Measurements from ENCODE around the gene HSDL2.

Gene HSDL2

DNA sequence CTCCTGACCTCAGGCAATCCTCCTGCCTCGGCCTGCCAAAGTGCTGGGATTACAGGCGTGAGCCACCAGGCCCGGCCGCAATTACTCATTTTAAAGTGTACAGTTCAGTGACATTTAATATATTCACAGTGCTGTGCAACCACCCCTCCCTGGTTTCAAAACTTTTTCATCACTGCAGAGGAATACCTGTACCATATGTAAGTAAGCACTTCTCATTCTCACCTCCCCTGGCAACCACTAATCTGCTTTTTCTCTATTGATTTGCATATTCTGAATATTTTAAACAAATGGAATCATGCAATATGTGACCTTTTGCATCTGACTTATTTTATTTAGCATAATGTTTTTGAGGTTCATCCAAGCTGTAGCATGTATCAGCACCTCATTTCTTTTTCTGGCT is 85.4 kb downstream of the HSDL2 start:
- Histone ChIP-seq H3K4me3 (ENCODE audit: low read length, poor library complexity, severe bottlenecking) (no peak overlapping the region), H4K20me1 (ENCODE audit: insufficient read depth, low read length, poor library complexity, severe bottlenecking) (no peaks in the 10 kb centered on the region), H3K4me1 (ENCODE audit: insufficient read depth, low read length, poor library complexity, severe bottlenecking) (no peaks in the 10 kb centered on the region), H3K4me2 (ENCODE audit: low read depth, low read length, poor library complexity, severe bottlenecking) (no peak overlapping the region), H3K36me3 (ENCODE audit: insufficient read depth, low read length) (peaks cover 3% of the 10 kb centered on the region; the same call in 1 of the 2 replicates), H3K27me3 (ENCODE audit: insufficient read depth, low read length, poor library complexity, severe bottlenecking) (no peaks in the 10 kb centered on the region), H3F3A (ENCODE audit: low read depth) (no peaks in the 10 kb centered on the region), H3K9me2 (replicated peaks; ENCODE audit: low read depth, low read length) (no peaks in the 10 kb centered on the region), H2AFZ (ENCODE audit: low read length) (no peak overlapping the region), H3K9me3 (ENCODE audit: insufficient read depth, low read depth, low read length) (no peaks in the 10 kb centered on the region), H3K79me2 (ENCODE audit: insufficient read depth, low read length) (no peaks in the 10 kb centered on the region), H3K9ac (ENCODE audit: low read depth, low read length, poor library complexity, severe bottlenecking) (no peak overlapping the region)
- TF ChIP-seq, protein P1, sequence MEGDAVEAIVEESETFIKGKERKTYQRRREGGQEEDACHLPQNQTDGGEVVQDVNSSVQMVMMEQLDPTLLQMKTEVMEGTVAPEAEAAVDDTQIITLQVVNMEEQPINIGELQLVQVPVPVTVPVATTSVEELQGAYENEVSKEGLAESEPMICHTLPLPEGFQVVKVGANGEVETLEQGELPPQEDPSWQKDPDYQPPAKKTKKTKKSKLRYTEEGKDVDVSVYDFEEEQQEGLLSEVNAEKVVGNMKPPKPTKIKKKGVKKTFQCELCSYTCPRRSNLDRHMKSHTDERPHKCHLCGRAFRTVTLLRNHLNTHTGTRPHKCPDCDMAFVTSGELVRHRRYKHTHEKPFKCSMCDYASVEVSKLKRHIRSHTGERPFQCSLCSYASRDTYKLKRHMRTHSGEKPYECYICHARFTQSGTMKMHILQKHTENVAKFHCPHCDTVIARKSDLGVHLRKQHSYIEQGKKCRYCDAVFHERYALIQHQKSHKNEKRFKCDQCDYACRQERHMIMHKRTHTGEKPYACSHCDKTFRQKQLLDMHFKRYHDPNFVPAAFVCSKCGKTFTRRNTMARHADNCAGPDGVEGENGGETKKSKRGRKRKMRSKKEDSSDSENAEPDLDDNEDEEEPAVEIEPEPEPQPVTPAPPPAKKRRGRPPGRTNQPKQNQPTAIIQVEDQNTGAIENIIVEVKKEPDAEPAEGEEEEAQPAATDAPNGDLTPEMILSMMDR (conservative IDR thresholded peaks at IDR 0.05; ENCODE audit: low read length): no peak
- no peak for TF ChIP-seq EZH2phosphoT487 (IDR thresholded peaks at IDR 0.05; ENCODE audit: borderline replicate concordance)

DNA sequence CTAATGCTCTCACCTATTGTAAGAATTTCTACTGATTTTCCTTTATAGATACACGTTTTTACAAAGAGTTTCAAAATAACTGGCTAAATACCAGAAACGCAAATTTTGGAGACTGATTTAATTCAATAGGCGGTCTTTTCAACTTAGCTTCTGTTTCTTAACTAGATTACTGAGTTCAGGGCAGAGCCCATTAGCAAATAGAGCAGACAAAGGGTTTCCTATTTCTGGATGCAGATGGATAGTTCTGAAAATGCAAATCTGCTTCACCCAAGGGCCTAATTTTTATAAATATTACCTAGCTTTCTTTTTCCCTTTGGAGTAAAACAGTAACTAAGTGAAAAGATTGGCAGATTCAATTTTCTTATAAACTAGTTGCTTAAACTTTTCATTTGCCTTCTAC is 93.1 kb downstream of the HSDL2 start:
- Histone ChIP-seq H3K4me1 (ENCODE audit: insufficient read depth, low read length, poor library complexity, severe bottlenecking) (no peaks in the 10 kb centered on the region), H4K20me1 (ENCODE audit: insufficient read depth, low read length, poor library complexity, severe bottlenecking) (no peaks in the 10 kb centered on the region), H3K4me3 (ENCODE audit: low read length, poor library complexity, severe bottlenecking) (no peak overlapping the region), H3K4me2 (ENCODE audit: low read depth, low read length, poor library complexity, severe bottlenecking) (no peak overlapping the region), H3K27me3 (ENCODE audit: insufficient read depth, low read length, poor library complexity, severe bottlenecking) (no peaks in the 10 kb centered on the region), H3K9me3 (ENCODE audit: insufficient read depth, low read depth, low read length) (peaks cover 8% of the 10 kb centered on the region; the same call in 1 of the 2 replicates), H3K36me3 (ENCODE audit: insufficient read depth, low read length) (no peaks in the 10 kb centered on the region; the same call in 1 of the 2 replicates), H3F3A (ENCODE audit: low read depth) (no peaks in the 10 kb centered on the region), H3K79me2 (ENCODE audit: insufficient read depth, low read length) (no peaks in the 10 kb centered on the region), H3K9ac (ENCODE audit: low read depth, low read length, poor library complexity, severe bottlenecking) (no peak overlapping the region), H3K9me2 (replicated peaks; ENCODE audit: low read depth, low read length) (no peaks in the 10 kb centered on the region), H2AFZ (ENCODE audit: low read length) (no peak overlapping the region)
- no peak for TF ChIP-seq EZH2phosphoT487 (IDR thresholded peaks at IDR 0.05; ENCODE audit: borderline replicate concordance)
- TF ChIP-seq, protein P1 (conservative IDR thresholded peaks at IDR 0.05; ENCODE audit: low read length): no peak

DNA sequence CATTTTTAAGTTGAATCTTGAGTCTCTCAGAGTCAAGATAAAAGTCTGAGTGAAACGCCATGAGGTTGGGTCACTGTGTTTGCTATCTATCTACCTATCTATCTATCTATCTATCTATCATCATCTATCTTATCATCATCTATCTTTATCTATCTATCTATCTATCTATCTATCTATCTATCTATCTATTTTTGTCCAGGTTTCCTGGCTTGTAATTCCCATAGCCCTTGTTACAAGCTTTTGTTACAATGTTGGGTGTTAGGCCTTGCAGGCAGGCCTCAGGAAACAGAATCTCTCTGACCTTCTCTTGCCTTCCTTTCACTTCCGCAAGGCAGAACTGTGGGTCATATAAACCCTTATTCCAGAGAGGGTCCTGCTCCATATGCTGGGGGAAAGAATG is 94.1 kb downstream of the HSDL2 start:
- Histone ChIP-seq H3F3A (ENCODE audit: low read depth) (no peaks in the 10 kb centered on the region), H3K27me3 (ENCODE audit: insufficient read depth, low read length, poor library complexity, severe bottlenecking) (no peaks in the 10 kb centered on the region), H3K9me3 (ENCODE audit: insufficient read depth, low read depth, low read length) (peaks cover 8% of the 10 kb centered on the region; the same call in 1 of the 2 replicates), H4K20me1 (ENCODE audit: insufficient read depth, low read length, poor library complexity, severe bottlenecking) (no peaks in the 10 kb centered on the region), H3K36me3 (ENCODE audit: insufficient read depth, low read length) (no peaks in the 10 kb centered on the region; the same call in 1 of the 2 replicates), H3K4me3 (ENCODE audit: low read length, poor library complexity, severe bottlenecking) (no peak overlapping the region), H3K4me1 (ENCODE audit: insufficient read depth, low read length, poor library complexity, severe bottlenecking) (no peaks in the 10 kb centered on the region), H3K4me2 (ENCODE audit: low read depth, low read length, poor library complexity, severe bottlenecking) (no peak overlapping the region), H3K9ac (ENCODE audit: low read depth, low read length, poor library complexity, severe bottlenecking) (no peak overlapping the region), H3K9me2 (replicated peaks; ENCODE audit: low read depth, low read length) (no peaks in the 10 kb centered on the region), H2AFZ (ENCODE audit: low read length) (no peak overlapping the region), H3K79me2 (ENCODE audit: insufficient read depth, low read length) (no peaks in the 10 kb centered on the region)
- TF ChIP-seq EZH2phosphoT487 (IDR thresholded peaks at IDR 0.05; ENCODE audit: borderline replicate concordance): no peak
- TF ChIP-seq, protein P1 (conservative IDR thresholded peaks at IDR 0.05; ENCODE audit: low read length): no peak

Data from Loucy (cell line).